Hepatocyte (in vitro differentiated cells): ENCODE data around the gene KCNQ4. TPM values are rescaled to one million over a fixed set of nuclear protein-coding genes. Genes with fewer than 3 reads are reported as not detected.

Source experiments
- DNase-seq: peaks from one replicate; pipeline ENCODE4 v3.0.0-alpha.2; 2016; ENCODE audit warnings: low spot score
- H2AFZ ChIP-seq: fragments of 200-600 bp; sonication (generic); 2 replicates; pipeline ENCODE4 v1.6.0; 2016; ENCODE audit warnings: antibody characterized with exemption, mild to moderate bottlenecking
- H3K27ac ChIP-seq: fragments of 200-600 bp; sonication (generic); 2 replicates; pipeline ENCODE4 v1.5.1; 2016; ENCODE audit warnings: mild to moderate bottlenecking
- H3K27me3 ChIP-seq: fragments of 200-600 bp; sonication (generic); 2 replicates; pipeline ENCODE4 v1.6.1; 2016
- H3K36me3 ChIP-seq: fragments of 200-600 bp; sonication (generic); replicated peaks from 2 replicates; pipeline ENCODE4 v1.5.1; 2016; ENCODE audit warnings: low read depth; ENCODE audit not compliant: insufficient read depth
- H3K4me1 ChIP-seq: fragments of 200-600 bp; sonication (generic); 2 replicates; pipeline ENCODE4 v1.5.1; 2016; ENCODE audit warnings: mild to moderate bottlenecking, moderate library complexity; ENCODE audit not compliant: insufficient read depth
- H3K4me2 ChIP-seq: fragments of 200-600 bp; sonication (generic); 2 replicates; pipeline ENCODE4 v1.6.0; 2016
- H3K4me3 ChIP-seq: fragments of 200-600 bp; sonication (generic); 2 replicates; pipeline ENCODE4 v1.5.1; 2016; ENCODE audit warnings: mild to moderate bottlenecking
- H3K79me2 ChIP-seq: fragments of 200-600 bp; sonication (generic); 2 replicates; pipeline ENCODE4 v1.6.0; 2017; ENCODE audit warnings: mild to moderate bottlenecking
- H3K9me2 ChIP-seq: fragments of 200-600 bp; sonication (generic); replicated peaks from 2 replicates; pipeline ENCODE4 v1.6.0; 2017; ENCODE audit warnings: mild to moderate bottlenecking; ENCODE audit not compliant: insufficient read depth
- H3K9me3 ChIP-seq: fragments of 200-600 bp; sonication (generic); 2 replicates; pipeline ENCODE4 v1.5.1; 2016; ENCODE audit warnings: low read depth, mild to moderate bottlenecking
- H4K20me1 ChIP-seq: fragments of 200-600 bp; sonication (generic); 2 replicates; pipeline ENCODE4 v1.6.0; 2016; ENCODE audit warnings: mild to moderate bottlenecking; ENCODE audit not compliant: insufficient read depth, poor library complexity, severe bottlenecking
- EZH2 ChIP-seq: fragments of 200-600 bp; sonication (generic); IDR thresholded peaks from 2 replicates; pipeline ENCODE4 v1.6.1; 2016; ENCODE audit warnings: antibody characterized with exemption, mild to moderate bottlenecking, borderline replicate concordance
- EZH2phosphoT487 ChIP-seq: fragments of 200-600 bp; sonication (generic); IDR thresholded peaks from one replicate; pipeline ENCODE4 v1.6.1; 2018; ENCODE audit warnings: antibody characterized with exemption, mild to moderate bottlenecking, low read depth, moderate library complexity; ENCODE audit not compliant: unreplicated experiment, severe bottlenecking
- WGBS: methylation state at CpG from one replicate; pipeline ENCODE4 v1.1.6; 2016; ENCODE audit warnings: low lambda C conversion rate; ENCODE audit errors: missing lambda C conversion rate; 5-methylcytosine and 5-hydroxymethylcytosine counted together
- polyA plus RNA-seq: library from polyadenylated mRNA; unstranded; fragments of >200 nt; fragmentation: Nextera tagmentation; extraction: Ambion mirVana; gene quantifications from 2 replicates; pipeline ENCODE4 v1.2.1, GENCODE V29; 2016
- total RNA-seq: library from RNA; depleted of rRNA; stranded (reverse); fragments of >200 nt; gene quantifications from 2 replicates; pipeline ENCODE4 v1.2.3, GENCODE V29; 2014
- TF ChIP-seq, protein P1 (sequence below): fragments of 200-600 bp; sonication (generic); IDR thresholded peaks from 2 replicates; pipeline ENCODE4 v1.5.1; 2016; ENCODE audit warnings: antibody characterized with exemption, mild to moderate bottlenecking; ENCODE audit not compliant: poor library complexity

KCNQ4 gene
- total and polyA plus RNA-seq, 2 experiments from 2014 or later: not detected

DNA sequence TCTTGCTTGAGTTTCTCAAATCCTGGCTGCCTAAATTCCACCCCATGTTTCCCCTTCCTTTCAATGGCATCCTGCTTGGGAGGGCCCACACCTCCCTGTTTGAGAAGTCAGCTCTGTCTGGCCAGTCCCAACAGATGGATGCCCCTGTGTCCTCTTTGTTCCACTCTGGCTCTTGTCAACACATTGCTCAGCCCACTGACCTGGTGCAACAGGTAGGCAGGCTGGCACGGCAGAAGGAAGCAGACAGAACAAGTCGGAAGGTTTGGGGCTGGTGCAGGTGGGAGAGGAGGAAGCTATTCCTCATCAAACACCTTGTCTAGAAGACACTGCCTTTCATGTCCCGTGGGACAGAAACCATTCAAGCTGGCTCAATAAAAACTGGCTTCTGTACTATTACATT, 22.7 kb downstream of the KCNQ4 start:
- H3K79me2 ChIP-seq: no peaks in the 10 kb centered on the region
- H3K9me3 ChIP-seq: no peaks in the 10 kb centered on the region
- peaks cover 5% of the 10 kb centered on the region for H3K4me1 ChIP-seq
- H3K27ac ChIP-seq: no peak overlapping the region
- no peak overlapping the region for H2AFZ ChIP-seq
- H3K4me2 ChIP-seq: no peak overlapping the region
- no peaks in the 10 kb centered on the region for H3K27me3 ChIP-seq
- no peak for TF ChIP-seq EZH2
- no peak for TF ChIP-seq EZH2phosphoT487
- TF ChIP-seq, protein P1, sequence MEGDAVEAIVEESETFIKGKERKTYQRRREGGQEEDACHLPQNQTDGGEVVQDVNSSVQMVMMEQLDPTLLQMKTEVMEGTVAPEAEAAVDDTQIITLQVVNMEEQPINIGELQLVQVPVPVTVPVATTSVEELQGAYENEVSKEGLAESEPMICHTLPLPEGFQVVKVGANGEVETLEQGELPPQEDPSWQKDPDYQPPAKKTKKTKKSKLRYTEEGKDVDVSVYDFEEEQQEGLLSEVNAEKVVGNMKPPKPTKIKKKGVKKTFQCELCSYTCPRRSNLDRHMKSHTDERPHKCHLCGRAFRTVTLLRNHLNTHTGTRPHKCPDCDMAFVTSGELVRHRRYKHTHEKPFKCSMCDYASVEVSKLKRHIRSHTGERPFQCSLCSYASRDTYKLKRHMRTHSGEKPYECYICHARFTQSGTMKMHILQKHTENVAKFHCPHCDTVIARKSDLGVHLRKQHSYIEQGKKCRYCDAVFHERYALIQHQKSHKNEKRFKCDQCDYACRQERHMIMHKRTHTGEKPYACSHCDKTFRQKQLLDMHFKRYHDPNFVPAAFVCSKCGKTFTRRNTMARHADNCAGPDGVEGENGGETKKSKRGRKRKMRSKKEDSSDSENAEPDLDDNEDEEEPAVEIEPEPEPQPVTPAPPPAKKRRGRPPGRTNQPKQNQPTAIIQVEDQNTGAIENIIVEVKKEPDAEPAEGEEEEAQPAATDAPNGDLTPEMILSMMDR: no peak
- no peak overlapping the region for H3K4me3 ChIP-seq
- no peak for DNase-seq
- no peaks in the 10 kb centered on the region for H3K36me3 ChIP-seq
- 82% methylated on average over 3 of the region's 3 CpGs for WGBS
- no peaks in the 10 kb centered on the region for H3K9me2 ChIP-seq
- no peaks in the 10 kb centered on the region for H4K20me1 ChIP-seq

GRCh38 chr1:40806731-40807695, 23.4 kb downstream of the KCNQ4 start:
- H3K27me3 ChIP-seq: no peaks in the 10 kb centered on the region
- no peak overlapping the region for H3K4me3 ChIP-seq
- H3K36me3 ChIP-seq: no peaks in the 10 kb centered on the region
- no peak for DNase-seq
- 74% methylated on average over 20 of the region's 20 CpGs for WGBS
- no peak overlapping the region for H3K4me2 ChIP-seq
- no peaks in the 10 kb centered on the region for H4K20me1 ChIP-seq
- no peak overlapping the region for H3K27ac ChIP-seq
- TF ChIP-seq EZH2: no peak
- TF ChIP-seq, protein P1: no peak
- no peak for TF ChIP-seq EZH2phosphoT487
- H3K9me2 ChIP-seq: no peaks in the 10 kb centered on the region
- H2AFZ ChIP-seq: no peak overlapping the region
- H3K9me3 ChIP-seq: no peaks in the 10 kb centered on the region
- no peaks in the 10 kb centered on the region for H3K79me2 ChIP-seq
- H3K4me1 ChIP-seq: peaks cover 1% of the 10 kb centered on the region

- no peak overlapping the region for H3K4me3 ChIP-seq
- TF ChIP-seq EZH2 (no peak), EZH2phosphoT487 (no peak)
- TF ChIP-seq, protein P1: no peak
- no peak overlapping the region for H3K4me2 ChIP-seq
- no peaks in the 10 kb centered on the region for H4K20me1 ChIP-seq
- H3K9me3 ChIP-seq: no peaks in the 10 kb centered on the region
- H3K36me3 ChIP-seq: no peaks in the 10 kb centered on the region
- H3K4me1 ChIP-seq: no peaks in the 10 kb centered on the region
- H2AFZ ChIP-seq: no peak overlapping the region
- H3K27ac ChIP-seq: no peak overlapping the region
- H3K9me2 ChIP-seq: no peaks in the 10 kb centered on the region
- no peak for DNase-seq
- 69% methylated on average over 3 of the region's 3 CpGs for WGBS
- H3K79me2 ChIP-seq: no peaks in the 10 kb centered on the region
- H3K27me3 ChIP-seq: no peaks in the 10 kb centered on the region
These were observed 24.4 kb downstream of the KCNQ4 start for GRCh38 chr1:40808002-40808401.
